SK-N-SH (cell line): Measurements from ENCODE around the gene GRM7. TPM values are rescaled to one million over a fixed set of nuclear protein-coding genes. Genes with fewer than 3 reads are reported as not detected.

Source experiments
- CTCF ChIA-PET: fragments of 300-600, 350-600 bp; formaldehyde crosslinking; extraction: SDS; loops from one replicate; lab custom pipeline; 2021; lab: Yijun Ruan, JAX
- POLR2A ChIA-PET: fragments of 350-600 bp; sonication (Branson Sonifier 250); formaldehyde crosslinking; extraction: SDS; loops from one replicate; lab custom pipeline; 2020; ENCODE audit warnings: antibody characterized with exemption, inconsistent platforms; lab: Yijun Ruan, JAX
- DNase-seq: peaks from one replicate; pipeline ENCODE4 v3.0.0; 2012
- H2AFZ ChIP-seq: fragments of 200-600 bp; sonication (generic); 2 replicates; pipeline ENCODE4 v1.8.1; 2016; ENCODE audit warnings: antibody characterized with exemption, mild to moderate bottlenecking, low read depth
- H3F3A ChIP-seq: fragments of 200-600 bp; sonication (generic); replicated peaks from 2 replicates; pipeline ENCODE3; 2016; ENCODE audit warnings: antibody characterized with exemption, mild to moderate bottlenecking; ENCODE audit not compliant: insufficient read depth
- H3K27ac ChIP-seq, 2 experiments: fragments of 200-500 bp in 1 of 2; fragments of 200-600 bp in 1 of 2; sonication (Bioruptor generic) in 1 of 2; sonication (generic), shearing (Covaris generic) in 1 of 2; 2 replicates each; pipeline versions ENCODE4 v1.5.1 to v1.6.1; 2014 to 2016; ENCODE audit warnings: low read depth in 2 of 2, inconsistent platforms in 1 of 2, low read length in 1 of 2, mild to moderate bottlenecking in 1 of 2, mixed read lengths in 1 of 2
- H3K27me3 ChIP-seq: fragments of 200-600 bp; sonication (generic), shearing (Covaris generic); 2 replicates; pipeline ENCODE4 v1.6.1; 2016; ENCODE audit warnings: mixed run types; ENCODE audit not compliant: insufficient read depth
- H3K36me3 ChIP-seq, 2 experiments: fragments of 200-500 bp in 1 of 2; fragments of 200-600 bp in 1 of 2; sonication (Bioruptor generic) in 1 of 2; sonication (generic) in 1 of 2; replicated peaks in 1 of 2; 2 replicates each; pipeline versions ENCODE3 to v1.5.1; 2014 to 2016; ENCODE audit warnings: low read length in 1 of 2, mild to moderate bottlenecking in 1 of 2; ENCODE audit not compliant: insufficient read depth in 2 of 2, control insufficient read depth in 1 of 2
- H3K4me1 ChIP-seq, 2 experiments: fragments of 200-500 bp in 1 of 2; fragments of 200-600 bp in 1 of 2; sonication (Bioruptor generic) in 1 of 2; sonication (generic), shearing (Covaris generic) in 1 of 2; 2 replicates each; pipeline versions ENCODE4 v1.5.1 to v1.6.1; 2014 to 2016; ENCODE audit warnings: low read depth in 1 of 2, low read length in 1 of 2, mixed run types in 1 of 2; ENCODE audit not compliant: insufficient read depth in 2 of 2, control insufficient read depth in 1 of 2
- H3K4me2 ChIP-seq: fragments of 200-600 bp; sonication (generic), shearing (Covaris generic); 2 replicates; pipeline ENCODE4 v1.6.1; 2017; ENCODE audit warnings: mixed run types
- H3K4me3 ChIP-seq, 2 experiments: fragments of 200-500 bp in 1 of 2; fragments of 200-600 bp in 1 of 2; sonication (Bioruptor generic) in 1 of 2; sonication (generic), shearing (Covaris generic) in 1 of 2; 2 replicates each; pipeline versions ENCODE4 v1.5.1 to v1.8.1; 2014 to 2016; ENCODE audit warnings: low read depth in 2 of 2, inconsistent platforms in 1 of 2, low read length in 1 of 2, mild to moderate bottlenecking in 1 of 2, mixed read lengths in 1 of 2, moderate library complexity in 1 of 2
- H3K79me2 ChIP-seq: fragments of 200-600 bp; sonication (generic); 2 replicates; pipeline ENCODE4 v1.8.1; 2017; ENCODE audit warnings: mild to moderate bottlenecking; ENCODE audit not compliant: insufficient read depth
- H3K9ac ChIP-seq: fragments of 200-600 bp; sonication (generic); 2 replicates; pipeline ENCODE4 v1.6.1; 2017; ENCODE audit warnings: mixed run types
- H3K9me2 ChIP-seq: fragments of 200-600 bp; sonication (generic); 2 replicates; pipeline ENCODE4 v1.6.1; 2017; ENCODE audit warnings: mixed run types
- H3K9me3 ChIP-seq: fragments of 200-600 bp; sonication (generic); 2 replicates; pipeline ENCODE4 v1.6.1; 2017; ENCODE audit warnings: mixed run types, mild to moderate bottlenecking, moderate library complexity
- H4K20me1 ChIP-seq: fragments of 200-600 bp; sonication (generic); 2 replicates; pipeline ENCODE4 v1.6.1; 2017; ENCODE audit warnings: mild to moderate bottlenecking, mixed run types; ENCODE audit not compliant: insufficient read depth
- ELF1 ChIP-seq: IDR thresholded peaks from 2 replicates; pipeline ENCODE4 v1.4.0; 2012
- EP300 ChIP-seq, 2 experiments: IDR thresholded peaks; 2 replicates each; pipeline versions ENCODE4 v1.4.0 to v1.6.1; 2012; ENCODE audit warnings: borderline replicate concordance in 1 of 2, low read depth in 1 of 2, low read length in 1 of 2
- FOSL2 ChIP-seq: IDR thresholded peaks from 2 replicates; pipeline ENCODE4 v1.4.0; 2012; ENCODE audit warnings: low read depth, mild to moderate bottlenecking, moderate library complexity, borderline replicate concordance
- FOXJ3 ChIP-seq: sonication (generic); formaldehyde crosslinking; IDR thresholded peaks from 2 replicates; pipeline ENCODE4 v1.5.1; 2020; ENCODE audit warnings: mild to moderate bottlenecking, missing genetic modification reagents
- GATA2 ChIP-seq: sonication (generic); formaldehyde crosslinking; IDR thresholded peaks from 2 replicates; pipeline ENCODE4 v1.5.0; 2020; ENCODE audit warnings: mild to moderate bottlenecking, missing genetic modification reagents
- MAX ChIP-seq: IDR thresholded peaks from 2 replicates; pipeline ENCODE4 v1.4.0; 2012; ENCODE audit warnings: low read depth
- MEF2A ChIP-seq: IDR thresholded peaks from 2 replicates; pipeline ENCODE4 v1.4.0; 2012; ENCODE audit warnings: low read depth, borderline replicate concordance
- MXI1 ChIP-seq: IDR thresholded peaks from 2 replicates; pipeline ENCODE4 v1.6.1; 2012; ENCODE audit warnings: mild to moderate bottlenecking, low read depth, low read length, improper control_type of control experiment
- PBX3 ChIP-seq: IDR thresholded peaks from 2 replicates; pipeline ENCODE4; 2012
- POLR2AphosphoS5 ChIP-seq: IDR thresholded peaks from 2 replicates; pipeline ENCODE4 v1.6.1; 2012; ENCODE audit warnings: low read depth, low read length
- RAD21 ChIP-seq: IDR thresholded peaks from 2 replicates; pipeline ENCODE4 v1.6.1; 2012; ENCODE audit warnings: mild to moderate bottlenecking, low read length
- RFX5 ChIP-seq: IDR thresholded peaks from 2 replicates; pipeline ENCODE4 v1.6.1; 2012; ENCODE audit warnings: mild to moderate bottlenecking, improper control_type of control experiment, low read length
- SIN3A ChIP-seq: IDR thresholded peaks from 2 replicates; pipeline ENCODE4 v1.6.1; 2012; ENCODE audit warnings: low read depth, mild to moderate bottlenecking, low read length, moderate library complexity, borderline replicate concordance
- SMC3 ChIP-seq: IDR thresholded peaks from 2 replicates; pipeline ENCODE4 v1.6.1; 2012; ENCODE audit warnings: low read depth, low read length, improper control_type of control experiment
- TAF1 ChIP-seq: IDR thresholded peaks from 2 replicates; pipeline ENCODE4 v1.6.1; 2012; ENCODE audit warnings: low read depth, mild to moderate bottlenecking, low read length, moderate library complexity, borderline replicate concordance
- TCF12 ChIP-seq: IDR thresholded peaks from 2 replicates; pipeline ENCODE4 v1.4.0; 2012
- TEAD4 ChIP-seq: IDR thresholded peaks from 2 replicates; pipeline ENCODE4 v1.4.0; 2012; ENCODE audit warnings: mild to moderate bottlenecking, borderline replicate concordance; ENCODE audit not compliant: insufficient read depth
- USF1 ChIP-seq: IDR thresholded peaks from 2 replicates; pipeline ENCODE4 v1.4.0; 2012; ENCODE audit warnings: low read depth, borderline replicate concordance
- WGBS: methylation state at CpG from one replicate; pipeline ENCODE4 v1.1.6; 2017; ENCODE audit warnings: low lambda C conversion rate; 5-methylcytosine and 5-hydroxymethylcytosine counted together
- polyA plus RNA-seq, 3 experiments: library from polyadenylated mRNA; depleted of rRNA; stranded (reverse); fragments of >200 nt; gene quantifications; 2 replicates each; pipeline ENCODE4 v1.2.3, GENCODE V29; 2012
- TF ChIP-seq, protein P1 (sequence below): fragments of 200-600 bp; sonication (generic); IDR thresholded peaks from 2 replicates; pipeline ENCODE4 v1.6.1; 2017; ENCODE audit warnings: antibody characterized with exemption, mild to moderate bottlenecking, moderate library complexity
- TF ChIP-seq, protein P2 (sequence below): fragments of 150-350 bp; IDR thresholded peaks from 2 replicates; pipeline ENCODE4 v1.6.1; 2017; ENCODE audit warnings: antibody characterized with exemption, low read length, low read depth, borderline replicate concordance
- TF ChIP-seq, protein P3 (sequence below): fragments of 150-350 bp; IDR thresholded peaks from 2 replicates; pipeline ENCODE4 v1.6.1; 2016; ENCODE audit warnings: mild to moderate bottlenecking, low read depth, low read length

Gene GRM7
- polyA plus RNA-seq, 1 of the 3 experiments (the other 2 are of a cell fraction), result 0.03 TPM

DNA sequence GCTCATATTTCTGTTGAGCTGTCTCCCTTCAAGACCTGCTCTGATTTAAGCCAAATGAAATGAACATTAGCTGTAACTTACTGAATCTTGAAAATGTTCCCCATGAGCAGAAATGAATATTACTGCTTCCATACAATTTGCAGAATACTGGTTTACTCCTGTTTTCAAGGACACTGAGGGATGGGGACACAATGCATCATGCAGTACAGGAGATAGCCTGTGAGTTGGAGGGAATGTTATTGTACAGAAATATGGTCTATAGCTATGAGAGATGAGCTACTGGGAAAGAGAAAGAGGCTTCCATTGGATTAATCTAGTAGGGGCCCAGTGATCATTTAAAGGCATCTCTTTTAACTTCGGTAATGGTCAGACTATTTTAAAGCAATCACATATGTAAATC lies 798.2 kb downstream of the GRM7 start (continued):
- TF ChIP-seq FOSL2, result no peak
- TF ChIP-seq ELF1, result no peak
- no peak for TF ChIP-seq SIN3A
- TF ChIP-seq USF1, result no peak
- TF ChIP-seq PBX3, result no peak
- TF ChIP-seq POLR2AphosphoS5, result no peak
- TF ChIP-seq MEF2A, result no peak
- no peak for TF ChIP-seq EP300 (IDR thresholded peaks at IDR 0.05; ENCODE audit: borderline replicate concordance in 1 of 2, low read depth in 1 of 2, low read length in 1 of 2)
- no peak for TF ChIP-seq TAF1

GRCh38 chr3:7663771-7664170 lies 802.9 kb downstream of the GRM7 start:
- H3K4me2 ChIP-seq, result no peak overlapping the region

More at GRCh38 chr3:7663771-7664170, 802.9 kb downstream of the GRM7 start:
- Histone ChIP-seq H3F3A (no peaks in the 10 kb centered on the region), H3K4me1 (no peaks in the 10 kb centered on the region), H3K27me3 (no peaks in the 10 kb centered on the region), H2AFZ (no peak overlapping the region), H4K20me1 (no peaks in the 10 kb centered on the region), H3K79me2 (no peaks in the 10 kb centered on the region), H3K9me2 (no peaks in the 10 kb centered on the region), H3K9ac (no peak overlapping the region), H3K9me3 (no peaks in the 10 kb centered on the region), H3K4me3 (no peak overlapping the region), H3K27ac (no peak overlapping the region), H3K36me3 (no peaks in the 10 kb centered on the region)
- TF ChIP-seq MAX, result no peak
- TF ChIP-seq FOXJ3 (CRISPR knock-in tag), result no peak
- no peak for TF ChIP-seq FOSL2
- TF ChIP-seq, protein P1, sequence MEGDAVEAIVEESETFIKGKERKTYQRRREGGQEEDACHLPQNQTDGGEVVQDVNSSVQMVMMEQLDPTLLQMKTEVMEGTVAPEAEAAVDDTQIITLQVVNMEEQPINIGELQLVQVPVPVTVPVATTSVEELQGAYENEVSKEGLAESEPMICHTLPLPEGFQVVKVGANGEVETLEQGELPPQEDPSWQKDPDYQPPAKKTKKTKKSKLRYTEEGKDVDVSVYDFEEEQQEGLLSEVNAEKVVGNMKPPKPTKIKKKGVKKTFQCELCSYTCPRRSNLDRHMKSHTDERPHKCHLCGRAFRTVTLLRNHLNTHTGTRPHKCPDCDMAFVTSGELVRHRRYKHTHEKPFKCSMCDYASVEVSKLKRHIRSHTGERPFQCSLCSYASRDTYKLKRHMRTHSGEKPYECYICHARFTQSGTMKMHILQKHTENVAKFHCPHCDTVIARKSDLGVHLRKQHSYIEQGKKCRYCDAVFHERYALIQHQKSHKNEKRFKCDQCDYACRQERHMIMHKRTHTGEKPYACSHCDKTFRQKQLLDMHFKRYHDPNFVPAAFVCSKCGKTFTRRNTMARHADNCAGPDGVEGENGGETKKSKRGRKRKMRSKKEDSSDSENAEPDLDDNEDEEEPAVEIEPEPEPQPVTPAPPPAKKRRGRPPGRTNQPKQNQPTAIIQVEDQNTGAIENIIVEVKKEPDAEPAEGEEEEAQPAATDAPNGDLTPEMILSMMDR, result no peak
- no peak for TF ChIP-seq RAD21
- TF ChIP-seq RFX5, result no peak
- TF ChIP-seq, protein P2, sequence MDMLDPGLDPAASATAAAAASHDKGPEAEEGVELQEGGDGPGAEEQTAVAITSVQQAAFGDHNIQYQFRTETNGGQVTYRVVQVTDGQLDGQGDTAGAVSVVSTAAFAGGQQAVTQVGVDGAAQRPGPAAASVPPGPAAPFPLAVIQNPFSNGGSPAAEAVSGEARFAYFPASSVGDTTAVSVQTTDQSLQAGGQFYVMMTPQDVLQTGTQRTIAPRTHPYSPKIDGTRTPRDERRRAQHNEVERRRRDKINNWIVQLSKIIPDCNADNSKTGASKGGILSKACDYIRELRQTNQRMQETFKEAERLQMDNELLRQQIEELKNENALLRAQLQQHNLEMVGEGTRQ, result no peak
- TF ChIP-seq, protein P3, sequence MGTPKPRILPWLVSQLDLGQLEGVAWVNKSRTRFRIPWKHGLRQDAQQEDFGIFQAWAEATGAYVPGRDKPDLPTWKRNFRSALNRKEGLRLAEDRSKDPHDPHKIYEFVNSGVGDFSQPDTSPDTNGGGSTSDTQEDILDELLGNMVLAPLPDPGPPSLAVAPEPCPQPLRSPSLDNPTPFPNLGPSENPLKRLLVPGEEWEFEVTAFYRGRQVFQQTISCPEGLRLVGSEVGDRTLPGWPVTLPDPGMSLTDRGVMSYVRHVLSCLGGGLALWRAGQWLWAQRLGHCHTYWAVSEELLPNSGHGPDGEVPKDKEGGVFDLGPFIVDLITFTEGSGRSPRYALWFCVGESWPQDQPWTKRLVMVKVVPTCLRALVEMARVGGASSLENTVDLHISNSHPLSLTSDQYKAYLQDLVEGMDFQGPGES, result no peak
- TF ChIP-seq TAF1, result no peak
- no peak for TF ChIP-seq TCF12
- no peak for TF ChIP-seq TEAD4
- TF ChIP-seq GATA2, result no peak
- no peak for TF ChIP-seq MXI1
- no peak for TF ChIP-seq SMC3
- TF ChIP-seq POLR2AphosphoS5, result no peak
- no peak for DNase-seq
- WGBS, result 45% methylated on average over 4 of the region's 4 CpGs
- POLR2A ChIA-PET, result no interaction called here
- CTCF ChIA-PET, result no interaction called here
